ENCODE measurements around the gene VPS4B.

VPS4B gene

DNA sequence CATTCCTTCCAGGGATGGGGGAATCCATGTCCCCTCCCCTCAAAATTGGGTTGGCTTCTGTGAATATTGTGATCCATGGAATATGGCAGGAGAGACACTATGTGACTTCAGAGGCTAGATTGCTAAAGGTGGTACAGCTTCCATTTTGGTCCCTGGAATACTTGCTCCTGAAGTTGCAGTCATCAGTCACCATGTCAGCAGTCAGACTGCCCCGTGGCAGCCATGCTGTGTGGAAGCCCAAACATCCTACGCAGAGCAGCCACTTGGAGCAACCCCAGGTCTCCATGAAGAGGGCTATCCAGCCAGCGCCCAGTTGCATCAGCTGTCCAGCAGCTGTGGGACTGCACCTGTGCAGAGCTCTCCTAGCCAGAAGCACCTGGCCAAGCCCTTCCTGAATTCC lies 39.4 kb downstream of the VPS4B start:
- CTCF ChIA-PET: interaction anchor here (0.6 to 1.5 kb wide), 2 partner anchors 37 to 57 kb away, joined by 3 read pairs; no protein-coding TSS in a partner anchor
- TF ChIP-seq ZNF670 (tag by site-specific recombination; IDR thresholded peaks at IDR 0.05; ENCODE audit: low read depth) (no peak), ZNF501 (tag by site-specific recombination; IDR thresholded peaks at IDR 0.05) (no peak), ZNF132 (tag by site-specific recombination; IDR thresholded peaks at IDR 0.05; ENCODE audit: borderline replicate concordance) (no peak), ZNF843 (tag by site-specific recombination; IDR thresholded peaks at IDR 0.05) (no peak), ZNF146 (tag by site-specific recombination; IDR thresholded peaks at IDR 0.05) (no peak), BCL6B (tag by site-specific recombination; IDR thresholded peaks at IDR 0.05) (no peak), ZNF114 (tag by site-specific recombination; IDR thresholded peaks at IDR 0.05) (no peak), ZNF626 (tag by site-specific recombination; IDR thresholded peaks at IDR 0.05) (no peak), ZNF837 (tag by site-specific recombination; IDR thresholded peaks at IDR 0.05) (no peak), REPIN1 (tag by site-specific recombination; IDR thresholded peaks at IDR 0.05; ENCODE audit: low read depth) (no peak), ZSCAN23 (tag by site-specific recombination; IDR thresholded peaks at IDR 0.05) (no peak), ZNF654 (tag by site-specific recombination; IDR thresholded peaks at IDR 0.05; ENCODE audit: low read depth) (no peak), ZNF292 (tag by site-specific recombination; IDR thresholded peaks at IDR 0.05; ENCODE audit: borderline replicate concordance, low read depth) (no peak), ZNF416 (tag by site-specific recombination; IDR thresholded peaks at IDR 0.05) (no peak), OSR2 (tag by site-specific recombination; IDR thresholded peaks at IDR 0.05) (no peak), ZNF777 (tag by site-specific recombination; IDR thresholded peaks at IDR 0.05; ENCODE audit: borderline replicate concordance) (no peak), ZNF830 (tag by site-specific recombination; IDR thresholded peaks at IDR 0.05; ENCODE audit: low read depth) (no peak), ZNF660 (tag by site-specific recombination; IDR thresholded peaks at IDR 0.05) (no peak), IKZF3 (tag by site-specific recombination; IDR thresholded peaks at IDR 0.05) (no peak)
- TF ChIP-seq, protein P1, sequence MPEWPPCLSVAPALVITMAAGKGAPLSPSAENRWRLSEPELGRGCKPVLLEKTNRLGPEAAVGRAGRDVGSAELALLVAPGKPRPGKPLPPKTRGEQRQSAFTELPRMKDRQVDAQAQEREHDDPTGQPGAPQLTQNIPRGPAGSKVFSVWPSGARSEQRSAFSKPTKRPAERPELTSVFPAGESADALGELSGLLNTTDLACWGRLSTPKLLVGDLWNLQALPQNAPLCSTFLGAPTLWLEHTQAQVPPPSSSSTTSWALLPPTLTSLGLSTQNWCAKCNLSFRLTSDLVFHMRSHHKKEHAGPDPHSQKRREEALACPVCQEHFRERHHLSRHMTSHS (tag by site-specific recombination; IDR thresholded peaks at IDR 0.05): no peak
- Histone ChIP-seq H3K36me3 (ENCODE audit: control insufficient read depth in 2 of 2, insufficient read depth in 1 of 2, low read length in 2 of 2) (no peaks in the 10 kb centered on the region; a peak in 1 of 3 replicates), H3K27ac (ENCODE audit: extremely low read depth, low read depth, low read length) (no peak overlapping the region), H3K4me3 (ENCODE audit: low read depth, low read length) (no peak overlapping the region), H3K4me1 (ENCODE audit: control insufficient read depth, insufficient read depth, low read length) (no peaks in the 10 kb centered on the region), H3K9me3 (ENCODE audit: control insufficient read depth, insufficient read depth, low read depth, low read length) (no peaks in the 10 kb centered on the region)
- POLR2A ChIA-PET: interaction anchor here (1.7 kb wide), 1 partner anchor 15 kb away, joined by 7 read pairs; the partner anchor contains the start of gene KDSR

GRCh38 chr18:63379639-63379962 lies 42.7 kb downstream of the VPS4B start:
- H3K4me1 ChIP-seq (ENCODE audit: control insufficient read depth, insufficient read depth, low read length): no peaks in the 10 kb centered on the region
- H3K27ac ChIP-seq (ENCODE audit: extremely low read depth, low read depth, low read length): no peak overlapping the region
- CTCF ChIA-PET: no interaction called here
- no peaks in the 10 kb centered on the region for H3K9me3 ChIP-seq (ENCODE audit: control insufficient read depth, insufficient read depth, low read depth, low read length)
- no peak overlapping the region for H3K4me3 ChIP-seq (ENCODE audit: low read depth, low read length)
- POLR2A ChIA-PET: interaction anchor here (1.0 kb wide), 1 partner anchor 12 kb away, joined by 4 read pairs; no protein-coding TSS in a partner anchor
- H3K36me3 ChIP-seq (ENCODE audit: control insufficient read depth in 2 of 2, insufficient read depth in 1 of 2, low read length in 2 of 2): no peaks in the 10 kb centered on the region
- TF ChIP-seq ZNF211 (tag by site-specific recombination; IDR thresholded peaks at IDR 0.05; ENCODE audit: low read depth): no peak
- no peak for TF ChIP-seq ZNF169 (tag by site-specific recombination; IDR thresholded peaks at IDR 0.05)
- TF ChIP-seq REPIN1 (tag by site-specific recombination; IDR thresholded peaks at IDR 0.05; ENCODE audit: low read depth): no peak
- TF ChIP-seq KLF16 (tag by site-specific recombination; IDR thresholded peaks at IDR 0.05): no peak
- TF ChIP-seq RBAK (tag by site-specific recombination; IDR thresholded peaks at IDR 0.05): no peak
- no peak for TF ChIP-seq ZNF654 (tag by site-specific recombination; IDR thresholded peaks at IDR 0.05; ENCODE audit: low read depth)
- TF ChIP-seq ZNF433 (tag by site-specific recombination; IDR thresholded peaks at IDR 0.05; ENCODE audit: low read depth): no peak
- TF ChIP-seq ZBTB6 (tag by site-specific recombination; IDR thresholded peaks at IDR 0.05): no peak
- TF ChIP-seq, protein P2, sequence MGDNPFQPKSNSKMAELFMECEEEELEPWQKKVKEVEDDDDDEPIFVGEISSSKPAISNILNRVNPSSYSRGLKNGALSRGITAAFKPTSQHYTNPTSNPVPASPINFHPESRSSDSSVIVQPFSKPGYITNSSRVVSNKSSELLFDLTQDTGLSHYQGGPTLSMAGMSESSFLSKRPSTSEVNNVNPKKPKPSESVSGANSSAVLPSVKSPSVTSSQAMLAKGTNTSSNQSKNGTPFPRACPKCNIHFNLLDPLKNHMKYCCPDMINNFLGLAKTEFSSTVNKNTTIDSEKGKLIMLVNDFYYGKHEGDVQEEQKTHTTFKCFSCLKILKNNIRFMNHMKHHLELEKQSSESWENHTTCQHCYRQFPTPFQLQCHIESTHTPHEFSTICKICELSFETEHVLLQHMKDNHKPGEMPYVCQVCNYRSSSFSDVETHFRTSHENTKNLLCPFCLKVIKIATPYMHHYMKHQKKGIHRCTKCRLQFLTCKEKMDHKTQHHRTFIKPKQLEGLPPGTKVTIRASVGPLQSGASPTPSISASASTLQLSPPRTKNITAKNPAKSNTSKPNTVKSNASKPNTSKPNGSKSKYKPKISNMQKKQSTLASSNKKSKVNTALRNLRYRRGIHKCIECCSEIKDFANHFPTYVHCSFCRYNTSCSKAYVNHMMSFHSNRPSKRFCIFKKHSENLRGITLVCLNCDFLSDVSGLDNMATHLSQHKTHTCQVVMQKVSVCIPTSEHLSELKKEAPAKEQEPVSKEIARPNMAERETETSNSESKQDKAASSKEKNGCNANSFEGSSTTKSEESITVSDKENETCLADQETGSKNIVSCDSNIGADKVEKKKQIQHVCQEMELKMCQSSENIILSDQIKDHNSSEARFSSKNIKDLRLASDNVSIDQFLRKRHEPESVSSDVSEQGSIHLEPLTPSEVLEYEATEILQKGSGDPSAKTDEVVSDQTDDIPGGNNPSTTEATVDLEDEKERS (tag by site-specific recombination; IDR thresholded peaks at IDR 0.05): no peak
- no peak for TF ChIP-seq CTCF (tag by site-specific recombination; IDR thresholded peaks at IDR 0.05)
- TF ChIP-seq ZNF777 (tag by site-specific recombination; IDR thresholded peaks at IDR 0.05; ENCODE audit: borderline replicate concordance): no peak
- no peak for TF ChIP-seq GLIS1 (tag by site-specific recombination; IDR thresholded peaks at IDR 0.05)

Measured in HEK293 (cell line).